Stimulated activated CD4-positive, alpha-beta T cell treated with anti-CD3 and anti-CD28 coated beads, Interleukin-4, amount 100 ng/mL, for 1 hour (primary cell): ENCODE measurements around the gene NPIPB8.
"Not testable (repeated sequence)": the region's sequence is repeated elsewhere in the genome, so short reads cannot be mapped to it uniquely, and the experiment has no call there.

Source experiments
- DNase-seq: peaks from one replicate; pipeline ENCODE4 v3.0.0-alpha.2; 2020

Gene NPIPB8

DNA sequence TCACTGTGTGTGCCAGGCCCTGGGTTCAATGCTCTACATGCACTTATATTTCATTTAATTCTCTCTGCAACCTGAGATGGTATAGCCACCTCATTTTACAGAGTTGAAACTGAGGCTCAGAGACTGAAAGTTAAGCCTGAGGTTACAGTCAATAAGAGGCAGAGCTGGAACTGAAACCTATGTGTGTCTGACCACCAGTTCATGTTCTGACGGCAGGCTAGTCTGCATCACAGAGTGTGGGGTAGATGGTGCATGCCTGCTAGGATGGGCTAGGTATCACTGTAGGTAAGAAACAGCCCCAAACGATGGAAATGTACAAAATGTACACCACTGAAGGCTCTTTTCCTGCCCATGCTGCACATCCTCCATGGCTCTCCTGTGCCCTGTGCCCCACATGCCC, 2.1 kb downstream of the NPIPB8 start:
- DNase-seq, result not testable (repeated sequence)

DNA sequence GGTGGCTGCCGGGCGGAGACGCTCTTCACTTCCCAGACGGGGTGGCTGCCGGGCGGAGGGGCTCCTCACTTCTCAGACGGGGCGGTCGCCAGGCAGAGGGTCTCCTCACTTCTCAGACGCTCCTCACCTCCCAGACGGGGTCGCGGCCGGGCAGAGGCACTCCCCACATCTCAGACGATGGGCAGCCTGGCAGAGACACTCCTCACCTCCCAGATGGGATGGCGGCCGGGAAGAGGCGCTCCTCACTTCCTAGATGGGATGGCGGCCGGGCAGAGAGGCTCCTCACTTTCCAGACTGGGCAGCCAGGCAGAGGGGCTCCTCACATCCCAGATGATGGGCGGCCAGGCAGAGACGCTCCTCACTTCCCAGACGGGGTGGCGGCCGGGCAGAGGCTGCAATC, 28.4 kb downstream of the NPIPB8 start:
- DNase-seq, result not testable (repeated sequence)

DNA sequence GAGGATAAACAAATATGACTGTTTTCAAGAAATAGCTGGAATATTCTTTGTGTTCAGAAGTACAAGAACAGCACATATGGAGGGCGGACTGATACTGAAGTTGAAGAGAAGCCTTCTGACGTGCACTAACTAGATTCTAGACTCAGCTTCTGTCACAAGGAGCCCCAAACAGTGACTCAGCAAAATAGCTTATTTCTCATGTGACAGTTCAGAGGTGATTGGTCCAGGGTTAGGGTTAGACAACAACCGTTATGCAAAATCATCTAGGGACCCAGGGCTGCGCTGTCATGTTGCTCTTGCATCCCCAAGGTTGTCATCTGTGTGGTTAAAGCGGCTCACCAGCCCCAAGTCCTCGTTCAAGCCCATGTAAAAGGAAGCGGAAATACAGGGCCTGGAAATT, 29.6 kb downstream of the NPIPB8 start:
- DNase-seq, result not testable (repeated sequence)

DNA sequence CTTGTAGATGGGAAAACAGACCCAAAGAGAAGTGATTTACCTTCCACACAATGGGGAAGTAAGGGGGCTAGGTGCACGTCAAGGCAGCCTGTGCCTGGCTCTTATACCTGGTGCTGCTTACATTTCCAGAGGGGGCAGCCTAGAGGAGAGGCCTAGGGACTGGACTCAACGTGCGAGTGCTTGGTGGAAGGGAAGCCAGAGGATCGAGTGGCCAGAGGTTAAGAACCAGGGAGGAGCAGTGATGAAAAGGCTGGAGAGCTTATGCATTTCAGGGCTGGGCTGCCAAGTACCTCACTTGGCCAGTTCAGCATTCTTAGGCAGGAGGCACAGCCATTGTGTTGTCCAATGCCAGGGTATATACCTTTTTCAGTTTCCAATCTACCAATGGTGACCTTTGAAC, 30.3 kb downstream of the NPIPB8 start:
- DNase-seq, result not testable (repeated sequence)

DNA sequence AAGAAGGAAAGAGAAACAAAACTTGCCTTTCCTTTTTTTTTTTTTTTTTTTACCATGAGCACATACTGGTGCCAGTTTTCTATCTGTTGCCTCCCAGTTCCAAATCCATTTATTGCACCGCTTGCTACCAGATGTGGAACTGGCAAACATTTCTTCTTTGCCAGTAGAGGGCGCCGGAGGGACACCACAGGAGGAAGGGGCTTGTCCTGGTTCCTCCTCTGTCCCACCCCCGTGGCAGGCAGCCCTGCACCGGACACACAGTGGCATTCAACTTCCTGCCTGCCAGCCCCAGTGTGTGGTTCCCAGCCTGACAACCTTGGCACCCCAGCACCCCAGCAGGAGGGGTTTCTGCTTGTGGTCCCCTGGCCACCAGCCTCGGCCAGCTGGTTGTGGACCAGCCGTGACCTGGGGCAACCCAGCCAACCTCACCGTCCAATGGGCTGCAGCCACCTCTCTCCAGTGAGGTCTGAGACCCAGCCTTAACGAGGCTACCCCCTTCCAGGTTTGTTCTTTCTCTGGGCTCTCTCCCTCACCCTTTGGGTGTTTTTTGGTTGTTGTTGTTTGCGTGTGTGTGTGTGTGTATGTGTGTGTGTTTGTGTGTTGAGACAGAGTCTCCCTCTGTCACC, 50.6 kb downstream of the NPIPB8 start:
- DNase-seq, result not testable (repeated sequence)

DNA sequence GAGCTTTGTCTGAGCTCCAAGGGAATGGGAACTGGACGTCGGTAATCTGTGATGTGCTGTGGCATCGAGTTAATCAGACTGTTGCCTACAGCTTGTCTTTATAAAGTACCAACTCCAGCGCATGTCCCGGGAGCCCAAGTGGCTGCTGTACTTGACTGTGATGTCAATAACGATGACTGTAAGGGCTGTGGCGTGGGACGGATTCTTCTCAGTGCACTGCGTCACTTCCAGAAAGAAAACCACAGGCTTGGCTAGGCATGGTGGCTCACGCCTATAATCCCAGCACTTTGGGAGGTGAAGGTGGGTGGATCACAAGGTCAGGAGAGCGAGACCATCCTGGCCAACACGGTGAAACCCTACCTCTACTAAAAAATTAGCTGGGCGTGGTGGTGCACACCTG, 51.6 kb downstream of the NPIPB8 start:
- DNase-seq, result not testable (repeated sequence)

DNA sequence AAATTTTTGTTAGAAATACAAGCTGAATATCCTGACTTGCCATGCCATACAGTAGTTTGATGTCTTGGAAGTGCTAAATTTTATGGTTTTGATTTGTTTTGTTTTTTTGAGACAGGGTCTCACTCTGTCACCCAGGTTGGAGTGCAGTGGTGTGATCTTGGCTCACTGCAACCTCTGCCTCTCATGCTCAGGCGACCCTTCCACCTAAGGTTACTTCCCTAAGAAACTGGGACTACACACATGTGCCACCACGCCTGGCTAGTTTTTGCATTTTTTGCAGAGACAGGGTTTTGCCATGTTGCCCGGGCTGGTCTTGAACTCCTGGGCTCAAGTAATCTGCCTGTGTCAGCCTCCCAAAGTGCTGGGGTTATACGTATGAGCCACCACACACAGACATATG, 53.9 kb downstream of the NPIPB8 start:
- DNase-seq, result not testable (repeated sequence)

DNA sequence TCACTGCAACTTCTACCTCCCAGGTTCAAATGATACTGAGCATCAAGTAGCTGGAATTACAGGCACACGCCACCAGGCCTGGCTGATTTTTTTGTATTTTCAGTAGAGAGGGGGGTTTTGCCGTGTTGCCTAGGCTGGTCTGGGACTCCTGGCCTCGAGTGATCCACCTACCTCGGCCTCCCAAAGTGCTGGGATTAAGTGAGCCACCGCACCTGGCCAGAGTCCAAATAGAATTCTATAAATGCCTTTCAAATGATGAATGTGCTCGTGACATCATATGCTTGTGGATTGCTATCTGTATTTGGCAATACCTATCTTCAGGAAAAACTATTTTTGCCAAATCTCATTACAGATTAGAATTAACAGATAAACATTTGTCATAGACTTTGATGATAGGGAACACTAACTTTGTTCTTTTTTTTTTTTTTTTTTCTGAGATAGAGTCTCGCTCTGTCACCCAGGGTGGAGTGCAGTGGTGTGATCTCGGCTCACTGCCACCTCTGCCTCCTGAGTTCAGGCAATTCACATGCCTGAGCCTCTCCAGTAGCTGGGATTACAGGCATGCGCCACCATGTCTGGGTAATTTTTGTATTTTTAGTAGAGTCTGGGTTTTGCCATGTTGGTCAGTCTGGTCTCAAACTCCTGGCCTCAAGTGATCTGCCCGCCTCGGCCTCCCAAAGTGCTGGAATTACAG, 55.5 kb downstream of the NPIPB8 start:
- DNase-seq, result not testable (repeated sequence)

DNA sequence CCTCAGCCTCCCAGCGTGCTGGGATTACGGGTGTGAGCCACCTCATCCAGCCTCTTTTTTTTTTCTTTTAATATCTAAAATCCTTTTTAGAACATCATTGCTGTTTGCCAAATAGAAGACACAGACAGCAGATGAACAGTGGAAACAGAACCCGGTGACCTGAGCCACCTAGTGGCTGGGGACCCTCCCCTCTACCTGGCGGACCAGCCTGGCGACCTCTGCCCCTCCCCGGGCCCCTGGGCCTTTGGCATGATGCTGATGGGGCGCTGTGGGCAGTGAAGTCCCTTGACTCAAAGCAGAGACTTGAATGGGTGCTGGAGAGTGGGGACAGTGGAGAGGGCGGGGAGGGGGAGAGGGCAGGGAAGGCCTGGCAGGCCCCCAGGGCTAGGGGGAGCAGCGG, 61.9 kb downstream of the NPIPB8 start:
- not testable (repeated sequence) for DNase-seq

DNA sequence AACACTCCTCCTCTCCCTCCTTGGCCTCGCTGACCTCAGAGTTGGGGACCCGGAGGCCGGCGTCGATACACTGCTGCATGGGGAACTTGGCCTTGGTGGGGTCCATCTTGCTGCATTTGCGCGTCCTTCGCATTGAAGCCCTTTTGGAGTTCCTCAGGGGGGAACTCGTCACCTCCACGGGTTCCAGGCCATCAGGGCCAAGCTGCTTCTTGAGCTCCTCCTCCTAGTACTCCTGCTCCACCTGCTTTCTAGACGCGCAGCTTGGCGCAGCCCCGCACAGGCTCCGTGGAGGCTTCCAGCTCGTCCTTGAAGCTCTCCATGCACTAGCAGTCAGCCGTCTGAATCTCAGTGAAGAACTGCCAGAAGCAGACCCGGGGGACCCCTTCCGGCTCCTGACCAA, 62.5 kb downstream of the NPIPB8 start:
- DNase-seq, result not testable (repeated sequence)

DNA sequence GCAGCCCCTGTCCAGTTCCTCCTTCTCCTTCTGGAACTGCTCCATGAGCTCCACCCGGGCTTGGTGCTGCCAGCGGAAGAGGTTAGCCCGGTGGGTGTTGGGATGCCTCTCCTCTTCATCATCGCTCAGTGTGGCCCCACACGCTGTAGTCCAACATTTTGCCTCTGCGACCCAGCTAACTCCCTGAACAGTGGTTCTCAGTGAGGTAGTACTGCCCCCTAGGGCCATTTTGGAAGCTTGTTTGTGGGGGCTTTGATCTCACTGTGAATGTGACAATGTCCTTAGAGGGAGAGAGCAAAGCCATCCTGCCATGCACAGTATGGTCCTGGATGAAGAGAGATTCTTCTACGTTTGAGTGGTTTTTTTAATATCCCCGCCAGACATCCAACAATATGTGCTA, 63.5 kb downstream of the NPIPB8 start:
- not testable (repeated sequence) for DNase-seq

DNA sequence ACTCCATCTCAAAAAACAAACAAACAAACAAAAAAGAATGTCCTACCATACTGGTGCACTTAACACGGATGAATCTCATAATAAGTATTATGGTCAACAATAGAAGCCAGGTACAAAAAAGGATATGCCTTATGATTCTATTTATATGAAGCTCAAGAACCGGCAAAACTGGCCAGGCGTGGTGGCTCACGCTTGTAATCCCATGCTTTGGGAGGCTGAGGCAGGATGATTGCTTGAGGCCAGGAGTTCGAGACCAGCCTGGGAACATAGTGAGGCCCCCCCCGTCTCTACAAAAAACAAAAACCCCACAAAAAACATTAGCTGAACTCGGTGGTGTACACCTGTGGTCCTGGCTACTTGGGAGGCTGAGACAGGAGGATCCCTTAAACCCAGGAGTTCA, 66.4 kb downstream of the NPIPB8 start:
- not testable (repeated sequence) for DNase-seq
